Right atrium auricular region (tissue), 2 donors: Measurements from ENCODE around the gene SAMD14. TPM values are rescaled to one million over a fixed set of nuclear protein-coding genes. Genes with fewer than 3 reads are reported as not detected.

Experiments used
- DNase-seq: peaks from one replicate; pipeline ENCODE4 v3.0.0-alpha.2; 2019; ENCODE audit warnings: low spot score
- H3K27ac ChIP-seq, 2 donors: fragments of 200-600 bp; sonication (generic); 1 replicate in 1 of 2; 2 replicates in 1 of 2; pipeline ENCODE4 v1.5.1; 2016 to 2019
- H3K27me3 ChIP-seq, 2 donors: fragments of 200-600 bp; sonication (generic); one replicate each; pipeline versions ENCODE4 v1.5.1 to v1.6.0; 2017 to 2019
- H3K36me3 ChIP-seq: fragments of 200-600 bp; sonication (generic); one replicate; pipeline ENCODE4 v1.5.1; 2016
- H3K4me1 ChIP-seq, 2 donors: fragments of 200-600 bp; sonication (generic); one replicate each; pipeline versions ENCODE4 v1.5.1 to v1.6.0; 2017 to 2019
- H3K4me3 ChIP-seq, 2 donors: fragments of 200-600 bp; sonication (generic); 1 replicate in 1 of 2; 2 replicates in 1 of 2; pipeline ENCODE4 v1.5.1; 2017 to 2019; ENCODE audit warnings: mild to moderate bottlenecking in 1 of 2, moderate library complexity in 1 of 2
- H3K9me3 ChIP-seq, 2 donors: fragments of 200-600 bp; sonication (generic); one replicate each; pipeline ENCODE4 v1.5.1; 2019
- total RNA-seq, 2 donors: library from RNA; depleted of rRNA; stranded (reverse); fragments of >200 nt; gene quantifications; one replicate each; pipeline ENCODE4 v1.1.0, GENCODE V29; 2016
- TF ChIP-seq, protein P1 (sequence below), 2 donors: fragments of 200-600 bp; sonication (generic); IDR thresholded peaks; one replicate each; pipeline ENCODE4 v1.5.1; 2019; ENCODE audit warnings: antibody characterized with exemption in 2 of 2

SAMD14 gene
- total RNA-seq, 2 donors from 2014 or later, result 0.78 to 1.1 TPM

GRCh38 chr17:50129353-50129727, 620 bp downstream of the SAMD14 start:
- H3K27ac ChIP-seq, result peak overlapping the region in 1 of 2 donors; percentile 46
- H3K4me3 ChIP-seq, result peak overlapping the region; percentile 40 to 57
- H3K4me1 ChIP-seq, result peaks cover 0 to 56% of the 10 kb centered on the region in 2 donors
- no peaks in the 10 kb centered on the region for H3K9me3 ChIP-seq
- no peak for DNase-seq
- no peaks in the 10 kb centered on the region for H3K27me3 ChIP-seq
- H3K36me3 ChIP-seq, result peaks cover 5% of the 10 kb centered on the region
- TF ChIP-seq, protein P1, sequence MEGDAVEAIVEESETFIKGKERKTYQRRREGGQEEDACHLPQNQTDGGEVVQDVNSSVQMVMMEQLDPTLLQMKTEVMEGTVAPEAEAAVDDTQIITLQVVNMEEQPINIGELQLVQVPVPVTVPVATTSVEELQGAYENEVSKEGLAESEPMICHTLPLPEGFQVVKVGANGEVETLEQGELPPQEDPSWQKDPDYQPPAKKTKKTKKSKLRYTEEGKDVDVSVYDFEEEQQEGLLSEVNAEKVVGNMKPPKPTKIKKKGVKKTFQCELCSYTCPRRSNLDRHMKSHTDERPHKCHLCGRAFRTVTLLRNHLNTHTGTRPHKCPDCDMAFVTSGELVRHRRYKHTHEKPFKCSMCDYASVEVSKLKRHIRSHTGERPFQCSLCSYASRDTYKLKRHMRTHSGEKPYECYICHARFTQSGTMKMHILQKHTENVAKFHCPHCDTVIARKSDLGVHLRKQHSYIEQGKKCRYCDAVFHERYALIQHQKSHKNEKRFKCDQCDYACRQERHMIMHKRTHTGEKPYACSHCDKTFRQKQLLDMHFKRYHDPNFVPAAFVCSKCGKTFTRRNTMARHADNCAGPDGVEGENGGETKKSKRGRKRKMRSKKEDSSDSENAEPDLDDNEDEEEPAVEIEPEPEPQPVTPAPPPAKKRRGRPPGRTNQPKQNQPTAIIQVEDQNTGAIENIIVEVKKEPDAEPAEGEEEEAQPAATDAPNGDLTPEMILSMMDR (IDR thresholded peaks at IDR 0.05), result no peak

DNA sequence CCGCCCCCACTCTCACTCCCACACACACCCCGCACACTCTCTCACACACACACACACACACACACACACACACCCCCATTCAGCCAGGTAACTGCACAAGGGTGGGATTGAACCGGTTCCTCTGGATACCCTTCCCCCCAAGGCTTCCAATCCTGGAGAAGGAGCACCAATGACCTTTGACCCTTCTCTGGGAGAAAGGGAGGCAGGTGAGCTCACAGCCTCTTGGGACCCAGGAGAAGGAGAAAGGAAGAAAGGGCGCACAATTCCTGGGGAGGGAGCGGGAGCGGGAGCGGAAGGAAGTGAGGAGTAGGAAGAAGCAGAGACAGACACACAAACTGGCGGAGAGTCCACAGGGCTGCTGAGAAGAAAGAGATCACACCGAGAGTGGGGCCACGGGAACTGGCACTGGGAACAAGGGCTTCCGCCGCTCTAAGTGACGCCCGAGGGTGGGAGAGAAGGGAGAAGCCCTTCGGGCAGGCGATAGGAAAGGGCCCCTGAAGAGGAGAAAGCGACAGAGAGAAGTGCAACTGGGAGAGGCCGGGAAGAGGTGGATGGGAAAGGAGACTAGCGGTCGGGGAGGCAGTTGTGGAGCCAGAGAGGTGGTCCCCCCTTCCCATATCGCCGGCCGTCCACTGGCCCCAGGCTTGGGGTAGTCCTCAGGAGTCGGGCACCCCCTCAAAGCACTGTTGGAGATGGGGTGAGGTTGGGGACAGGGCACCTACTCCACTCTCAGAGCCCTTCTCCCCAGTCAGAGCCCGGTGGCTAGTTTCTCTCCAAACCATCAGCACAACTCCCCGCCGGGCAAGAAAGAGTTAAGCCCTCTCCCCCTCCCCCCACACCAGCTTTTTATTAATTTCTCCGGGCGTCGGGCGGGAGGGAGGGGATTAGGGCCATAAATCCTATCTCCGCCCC, 1.3 kb downstream of the SAMD14 start:
- no peak for DNase-seq
- TF ChIP-seq, protein P1 (IDR thresholded peaks at IDR 0.05), result no peak
- no peaks in the 10 kb centered on the region for H3K9me3 ChIP-seq
- H3K4me3 ChIP-seq, result peak overlapping the region; percentile 40 to 57
- H3K36me3 ChIP-seq, result no peaks in the 10 kb centered on the region
- no peaks in the 10 kb centered on the region for H3K27me3 ChIP-seq
- peak overlapping the region in 1 of 2 donors; percentile 46 for H3K27ac ChIP-seq
- H3K4me1 ChIP-seq, result peaks cover 0 to 54% of the 10 kb centered on the region in 2 donors

- Histone ChIP-seq H3K27me3 (no peaks in the 10 kb centered on the region), H3K9me3 (no peaks in the 10 kb centered on the region), H3K36me3 (no peaks in the 10 kb centered on the region), H3K4me1 (peaks cover 0 to 45% of the 10 kb centered on the region in 2 donors), H3K4me3 (no peak overlapping the region), H3K27ac (no peak overlapping the region)
- TF ChIP-seq, protein P1 (IDR thresholded peaks at IDR 0.05), result no peak
- DNase-seq, result no peak
Observed at GRCh38 chr17:50127697-50128361, 2.1 kb downstream of the SAMD14 start.

GRCh38 chr17:50125420-50125997, 4.5 kb downstream of the SAMD14 start:
- Histone ChIP-seq H3K4me3 (no peak overlapping the region), H3K27ac (no peak overlapping the region), H3K9me3 (no peaks in the 10 kb centered on the region), H3K4me1 (peaks cover 0 to 29% of the 10 kb centered on the region in 2 donors), H3K36me3 (no peaks in the 10 kb centered on the region), H3K27me3 (no peaks in the 10 kb centered on the region)
- TF ChIP-seq, protein P1 (IDR thresholded peaks at IDR 0.05), result no peak
- no peak for DNase-seq

GRCh38 chr17:50123649-50124349, 6.2 kb downstream of the SAMD14 start:
- Histone ChIP-seq H3K27me3 (no peaks in the 10 kb centered on the region), H3K36me3 (no peaks in the 10 kb centered on the region), H3K4me3 (no peak overlapping the region), H3K27ac (no peak overlapping the region), H3K4me1 (peaks cover 0 to 12% of the 10 kb centered on the region in 2 donors), H3K9me3 (no peaks in the 10 kb centered on the region)
- TF ChIP-seq, protein P1 (IDR thresholded peaks at IDR 0.05), result no peak
- DNase-seq, result no peak
